Coronary artery (tissue), 2 donors: ENCODE measurements around the gene PRKN.

Source experiments
- DNase-seq: peaks from one replicate; pipeline ENCODE4 v3.0.0-alpha.2; 2017; ENCODE audit warnings: low spot score
- H3K27ac ChIP-seq, 2 donors: fragments of 200-600 bp; sonication (generic); one replicate each; pipeline ENCODE4 v1.5.1; 2016 to 2019
- H3K4me3 ChIP-seq: fragments of 200-600 bp; sonication (generic); 2 replicates; pipeline ENCODE4 v1.5.1; 2016; ENCODE audit warnings: mild to moderate bottlenecking, moderate library complexity
- TF ChIP-seq, protein P1 (sequence below): fragments of 200-600 bp; sonication (generic); IDR thresholded peaks from one replicate; pipeline ENCODE4 v1.5.1; 2019; ENCODE audit warnings: antibody characterized with exemption

PRKN gene

DNA sequence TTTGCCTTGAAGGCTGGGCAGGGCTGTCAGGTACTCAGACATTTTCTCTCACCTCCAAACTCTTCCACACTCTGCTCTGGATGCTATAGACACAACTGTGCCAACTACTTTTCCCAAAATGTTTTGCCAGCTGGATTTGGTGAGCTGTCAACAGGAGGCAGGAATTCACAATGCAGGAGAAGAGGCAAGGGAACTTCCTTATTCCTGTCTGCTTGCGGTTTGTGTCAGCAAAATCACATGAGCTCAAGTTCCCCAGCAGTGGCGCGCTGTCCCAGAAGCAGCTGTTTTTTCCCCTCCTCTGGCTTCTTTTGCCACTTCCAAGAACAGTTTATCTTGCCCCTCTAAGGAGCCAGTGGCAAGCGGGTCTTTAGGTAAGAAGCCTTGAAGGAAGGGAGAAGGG, 608.2 kb downstream of the PRKN start:
- no peak overlapping the region for H3K4me3 ChIP-seq
- DNase-seq: no peak
- TF ChIP-seq, protein P1, sequence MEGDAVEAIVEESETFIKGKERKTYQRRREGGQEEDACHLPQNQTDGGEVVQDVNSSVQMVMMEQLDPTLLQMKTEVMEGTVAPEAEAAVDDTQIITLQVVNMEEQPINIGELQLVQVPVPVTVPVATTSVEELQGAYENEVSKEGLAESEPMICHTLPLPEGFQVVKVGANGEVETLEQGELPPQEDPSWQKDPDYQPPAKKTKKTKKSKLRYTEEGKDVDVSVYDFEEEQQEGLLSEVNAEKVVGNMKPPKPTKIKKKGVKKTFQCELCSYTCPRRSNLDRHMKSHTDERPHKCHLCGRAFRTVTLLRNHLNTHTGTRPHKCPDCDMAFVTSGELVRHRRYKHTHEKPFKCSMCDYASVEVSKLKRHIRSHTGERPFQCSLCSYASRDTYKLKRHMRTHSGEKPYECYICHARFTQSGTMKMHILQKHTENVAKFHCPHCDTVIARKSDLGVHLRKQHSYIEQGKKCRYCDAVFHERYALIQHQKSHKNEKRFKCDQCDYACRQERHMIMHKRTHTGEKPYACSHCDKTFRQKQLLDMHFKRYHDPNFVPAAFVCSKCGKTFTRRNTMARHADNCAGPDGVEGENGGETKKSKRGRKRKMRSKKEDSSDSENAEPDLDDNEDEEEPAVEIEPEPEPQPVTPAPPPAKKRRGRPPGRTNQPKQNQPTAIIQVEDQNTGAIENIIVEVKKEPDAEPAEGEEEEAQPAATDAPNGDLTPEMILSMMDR: no peak
- H3K27ac ChIP-seq: no peak overlapping the region

DNA sequence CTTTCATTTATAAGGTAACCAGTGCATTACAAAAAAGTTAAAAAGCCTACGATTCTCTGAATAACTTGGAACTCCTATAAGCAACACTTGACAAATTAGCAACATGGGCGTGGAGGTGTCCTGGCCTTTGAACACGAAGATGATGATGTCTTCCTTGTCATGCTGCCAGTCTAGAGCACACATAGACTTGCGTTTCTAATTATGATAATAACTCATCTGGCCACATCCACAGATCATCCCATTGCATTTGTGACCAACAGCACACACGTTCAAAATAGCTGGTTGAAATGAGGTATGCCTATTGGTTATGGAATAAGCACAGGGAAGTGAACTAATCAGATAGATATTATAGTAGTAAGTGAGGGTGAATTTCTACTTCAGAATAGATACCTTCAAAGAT, 608.9 kb downstream of the PRKN start:
- H3K4me3 ChIP-seq: no peak overlapping the region
- H3K27ac ChIP-seq: no peak overlapping the region
- no peak for DNase-seq
- TF ChIP-seq, protein P1: no peak

DNA sequence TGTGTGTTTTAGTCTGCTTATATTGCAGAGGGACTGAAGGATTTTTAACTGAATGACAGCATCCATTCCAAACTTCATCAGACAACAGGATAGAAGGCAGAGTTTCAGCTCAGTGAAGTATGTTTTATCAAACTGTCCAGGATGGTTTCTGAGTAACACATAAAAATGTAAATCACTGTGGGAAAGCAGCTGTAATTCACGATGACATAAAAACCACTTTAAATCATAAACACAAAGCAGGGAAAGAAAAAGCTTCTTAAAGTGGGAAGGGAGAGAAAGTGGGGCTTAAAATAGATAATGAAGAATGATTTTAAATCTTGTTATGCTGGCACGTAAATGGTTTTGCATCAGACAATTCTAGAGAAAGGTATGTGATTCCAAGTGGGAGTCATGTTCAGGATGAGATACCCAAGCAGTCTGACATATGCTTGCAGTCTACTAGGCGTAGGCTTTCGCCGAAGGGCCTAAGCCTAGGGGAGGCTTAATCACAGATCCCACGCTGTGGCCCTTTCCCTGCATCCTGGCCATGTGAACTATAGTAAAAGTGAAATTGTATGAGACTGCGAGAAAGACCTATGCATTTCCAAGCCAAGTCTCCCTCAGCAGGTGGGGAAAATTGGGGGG, 610.6 kb downstream of the PRKN start:
- TF ChIP-seq, protein P1: no peak
- DNase-seq: no peak
- no peak overlapping the region for H3K4me3 ChIP-seq
- H3K27ac ChIP-seq: no peak overlapping the region

DNA sequence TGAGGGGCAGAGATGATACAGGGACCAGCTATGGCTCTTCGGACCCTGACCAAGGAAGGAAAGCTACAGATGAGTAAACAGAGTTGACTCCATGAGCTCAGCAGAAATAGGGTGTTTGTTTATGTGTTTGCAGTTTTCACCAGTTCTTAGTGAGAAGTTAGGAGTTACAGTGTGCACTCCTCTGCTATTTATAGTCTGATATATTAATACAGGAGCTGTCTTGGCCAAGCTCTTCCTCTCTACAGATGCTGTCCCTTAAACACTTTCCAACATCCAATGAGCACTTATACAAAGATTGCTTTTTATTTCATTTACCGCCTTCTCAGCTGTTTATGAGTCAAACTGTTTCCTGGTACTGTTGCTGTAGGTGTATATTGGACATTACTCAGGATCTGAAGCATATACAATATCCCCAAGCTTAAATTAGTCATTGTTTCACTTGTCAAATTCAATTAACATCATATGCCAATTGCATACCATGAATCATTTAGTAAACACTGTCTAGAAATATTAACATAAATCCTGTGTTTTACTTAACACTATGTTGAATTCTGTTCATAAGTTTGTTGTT, 618.0 kb downstream of the PRKN start:
- TF ChIP-seq, protein P1: no peak
- no peak for DNase-seq
- no peak overlapping the region for H3K27ac ChIP-seq

DNA sequence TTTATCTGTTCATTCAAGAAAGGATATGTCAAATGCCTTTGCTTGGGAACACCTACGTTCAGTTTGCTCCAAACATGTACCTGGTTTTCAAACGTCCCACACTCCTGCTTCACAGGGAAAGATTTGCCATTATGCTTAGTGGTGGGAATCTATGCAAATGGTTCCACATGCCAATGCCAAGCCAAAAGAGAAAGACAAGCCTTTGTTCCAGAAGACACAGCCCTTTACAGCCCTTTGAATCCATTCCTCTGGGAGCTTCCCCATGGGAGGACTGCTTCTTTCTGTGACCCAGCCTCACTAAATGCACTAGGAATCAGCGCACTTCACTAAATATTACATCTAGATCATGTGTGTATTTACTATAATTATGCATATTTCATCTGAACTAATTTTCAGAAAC, 619.5 kb downstream of the PRKN start:
- Histone ChIP-seq H3K27ac (no peak overlapping the region), H3K4me3 (no peak overlapping the region)
- TF ChIP-seq, protein P1: no peak
- no peak for DNase-seq

More for the DNA sequence above, 618.0 kb downstream of the PRKN start:
- no peak overlapping the region for H3K4me3 ChIP-seq

DNA sequence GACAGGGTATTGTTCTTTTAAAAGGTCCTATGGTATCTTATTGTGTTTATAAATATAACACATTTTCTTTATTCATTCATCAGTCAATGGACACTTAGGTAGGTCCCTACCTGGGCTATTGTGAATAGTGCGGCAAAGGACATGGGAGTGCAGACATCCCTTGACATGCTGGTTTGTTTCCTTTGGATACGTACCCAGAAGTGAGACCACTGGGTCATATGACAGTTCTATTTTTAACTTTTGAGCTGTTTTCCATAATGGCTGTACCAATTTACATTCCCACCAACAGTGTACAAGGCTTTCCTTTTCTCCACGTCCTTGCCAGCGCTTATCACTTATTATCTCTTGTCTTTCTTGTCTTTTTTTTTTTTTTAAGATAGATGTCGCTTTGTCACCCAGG, 627.5 kb downstream of the PRKN start:
- DNase-seq: no peak
- Histone ChIP-seq H3K27ac (no peak overlapping the region), H3K4me3 (no peak overlapping the region)
- TF ChIP-seq, protein P1: no peak

DNA sequence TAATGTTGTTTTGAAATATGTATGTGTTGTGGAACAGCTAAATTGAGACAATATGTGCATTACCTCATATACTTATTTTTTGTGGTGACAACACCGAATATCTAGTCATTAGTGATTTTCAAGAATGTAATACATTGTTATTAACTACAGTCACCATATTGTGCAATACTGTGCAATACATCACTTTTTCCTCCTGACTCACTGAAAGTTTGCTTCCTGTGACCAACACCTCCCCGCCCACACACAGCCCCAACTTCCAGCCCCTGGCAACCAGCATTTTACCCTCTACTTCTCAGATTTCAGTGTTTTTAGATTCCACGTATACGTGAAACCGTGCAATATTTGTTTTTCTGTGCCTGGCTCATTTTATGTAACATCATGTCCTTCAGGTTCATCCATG, 627.9 kb downstream of the PRKN start:
- TF ChIP-seq, protein P1: no peak
- Histone ChIP-seq H3K4me3 (no peak overlapping the region), H3K27ac (no peak overlapping the region)
- no peak for DNase-seq
